Mesodermal cell (in vitro differentiated cells): ENCODE measurements around the gene PLEKHM2.
"Not testable (repeated sequence)": the region's sequence is repeated elsewhere in the genome, so short reads cannot be mapped to it uniquely, and the experiment has no call there.

Experiments used
- H3K27ac ChIP-seq: 2 replicates; pipeline ENCODE4 v1.7.0; 2013; ENCODE audit warnings: mild to moderate bottlenecking, low read depth, low read length, moderate library complexity; ENCODE audit not compliant: severe bottlenecking
- H3K36me3 ChIP-seq: 2 replicates; pipeline ENCODE4 v1.7.1; 2013; ENCODE audit warnings: mild to moderate bottlenecking, low read length, moderate library complexity; ENCODE audit not compliant: control insufficient read depth, insufficient read depth
- H3K4me1 ChIP-seq: one replicate; pipeline ENCODE4 v1.7.1; 2013; ENCODE audit warnings: mild to moderate bottlenecking, low read length; ENCODE audit not compliant: insufficient read depth, control insufficient read depth, poor library complexity, severe bottlenecking
- H3K4me3 ChIP-seq: 2 replicates; pipeline ENCODE4 v1.7.0; 2013; ENCODE audit warnings: low read length, control low read depth, mild to moderate bottlenecking; ENCODE audit not compliant: insufficient read depth, poor library complexity, severe bottlenecking; ENCODE audit errors: extremely low read depth
- H3K9me3 ChIP-seq: 2 replicates; pipeline ENCODE4 v1.7.1; 2013; ENCODE audit warnings: mild to moderate bottlenecking, low read length, moderate library complexity; ENCODE audit not compliant: control insufficient read depth
- WGBS, 2 experiments: methylation state at CpG; one replicate each; pipeline ENCODE4 v1.1.5; 2013; ENCODE audit warnings: missing lambda C conversion rate in 2 of 2; ENCODE audit not compliant: insufficient coverage in 2 of 2; 5-methylcytosine and 5-hydroxymethylcytosine counted together

PLEKHM2 gene

DNA sequence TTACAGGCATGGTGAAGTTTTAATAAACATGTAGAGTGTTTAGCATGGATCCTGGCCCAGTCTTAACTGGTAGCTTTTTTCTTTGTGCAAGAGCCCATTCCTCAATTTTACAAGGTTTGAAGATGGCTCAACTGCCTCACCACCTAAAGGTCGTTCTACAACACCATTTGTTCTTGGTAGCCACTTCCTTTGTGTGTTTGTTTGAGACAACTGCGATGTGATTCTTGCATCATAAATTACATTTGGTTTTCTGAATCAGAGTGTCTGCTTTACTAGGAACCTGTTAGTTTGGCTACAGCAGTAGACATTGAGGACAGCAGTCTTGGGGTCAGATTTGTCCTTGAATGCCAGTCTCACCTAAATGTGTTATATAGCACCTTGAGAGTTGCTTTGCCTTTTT, 3.3 kb downstream of the PLEKHM2 start:
- H3K4me1 ChIP-seq: peaks cover 5% of the 10 kb centered on the region
- no peak overlapping the region for H3K4me3 ChIP-seq
- H3K9me3 ChIP-seq: no peaks in the 10 kb centered on the region
- H3K36me3 ChIP-seq: peaks cover 40% of the 10 kb centered on the region
- H3K27ac ChIP-seq: no peak overlapping the region
- WGBS, 2 experiments: 100% methylated on average over 1 of the region's 2 CpGs

DNA sequence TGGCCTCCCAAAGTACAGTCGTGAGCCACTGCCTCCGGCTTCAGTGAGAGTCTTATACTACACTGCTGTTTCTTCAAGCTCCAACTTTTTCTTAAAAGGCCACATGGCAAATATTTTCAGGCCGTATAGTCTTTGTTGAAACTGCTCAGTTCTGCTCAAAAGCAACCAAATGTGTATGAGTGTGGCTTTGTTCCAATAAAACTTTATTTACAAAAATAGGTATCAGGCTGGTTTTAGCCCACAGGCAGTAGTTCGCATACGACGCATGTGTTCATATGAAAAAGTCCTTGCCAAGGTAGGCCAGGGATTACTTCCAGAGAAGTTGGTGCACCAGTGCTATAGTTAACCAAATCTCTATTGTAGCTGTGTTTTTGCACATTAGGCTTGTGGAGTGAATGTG, 6.2 kb downstream of the PLEKHM2 start:
- Histone ChIP-seq H3K4me3 (no peak overlapping the region), H3K27ac (no peak overlapping the region)
- WGBS, 2 experiments: 83 to 100% methylated on average over 1 to 5 of the region's 6 CpGs

DNA sequence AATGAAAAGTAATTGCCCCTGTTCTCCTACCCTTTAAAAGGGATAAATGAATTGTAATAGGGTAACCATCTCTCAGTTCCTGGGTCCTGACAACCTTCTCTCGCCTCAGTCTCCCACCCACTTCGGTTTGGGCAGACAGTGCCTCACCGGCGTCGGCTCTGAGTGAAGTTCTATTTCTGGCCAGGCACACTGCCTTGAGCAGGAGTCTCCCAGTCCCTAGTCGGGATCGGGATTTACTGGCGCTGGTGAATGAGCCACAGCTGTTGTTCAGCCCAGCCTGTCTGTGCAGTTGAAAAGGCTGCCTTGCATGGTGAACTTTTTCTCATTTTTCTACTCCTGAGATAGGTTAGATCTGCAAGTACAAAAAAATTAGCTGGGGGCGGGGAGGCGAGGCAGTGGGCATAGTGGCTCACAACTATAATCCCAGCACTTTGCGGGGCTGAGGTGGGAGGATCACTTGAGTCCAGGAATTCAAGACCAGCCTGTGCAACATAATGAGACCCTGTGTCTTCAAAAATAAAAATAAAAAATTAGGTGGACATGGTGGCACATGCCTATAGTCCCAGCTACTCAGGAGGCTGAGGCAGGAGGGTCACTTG, 7.4 kb downstream of the PLEKHM2 start:
- H3K9me3 ChIP-seq: no peaks in the 10 kb centered on the region
- H3K4me3 ChIP-seq: no peak overlapping the region
- no peak overlapping the region for H3K27ac ChIP-seq
- 97 to 99% methylated on average over 10 to 11 of the region's 11 CpGs for WGBS, 2 experiments
- peaks cover 63% of the 10 kb centered on the region for H3K36me3 ChIP-seq
- H3K4me1 ChIP-seq: no peaks in the 10 kb centered on the region

More for the DNA sequence above, 6.2 kb downstream of the PLEKHM2 start:
- H3K4me1 ChIP-seq: no peaks in the 10 kb centered on the region
- H3K9me3 ChIP-seq: no peaks in the 10 kb centered on the region
- peaks cover 54% of the 10 kb centered on the region for H3K36me3 ChIP-seq

DNA sequence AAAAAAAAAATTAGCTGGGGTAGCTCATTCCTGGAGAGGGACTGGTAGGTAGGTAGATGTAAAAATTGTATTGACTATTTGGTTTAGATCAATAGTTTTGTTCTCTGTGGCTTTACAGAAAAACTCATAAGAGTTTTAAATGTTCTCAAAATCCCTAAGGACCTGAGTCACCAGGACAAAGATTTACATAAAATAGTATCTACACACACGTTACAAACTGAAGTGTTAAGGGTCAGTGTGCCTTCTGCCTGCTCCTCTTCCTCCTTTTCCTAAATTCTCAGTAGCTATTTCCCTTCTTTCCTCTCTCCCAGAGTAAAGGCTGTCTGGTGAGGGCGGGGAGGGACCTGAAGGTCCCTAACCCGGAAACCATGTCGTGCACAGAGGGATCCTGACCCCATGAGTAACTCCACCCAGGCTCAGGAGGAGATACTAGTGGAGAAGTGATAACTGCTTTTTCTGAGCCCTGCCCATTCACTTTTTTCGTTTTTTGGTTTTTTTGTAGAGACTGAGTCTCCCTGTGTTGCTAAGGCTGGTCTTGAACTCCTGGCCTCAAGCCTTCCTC, 8.1 kb downstream of the PLEKHM2 start:
- H3K9me3 ChIP-seq: no peaks in the 10 kb centered on the region
- 86 to 92% methylated on average over 3 to 5 of the region's 5 CpGs for WGBS, 2 experiments
- peaks cover 68% of the 10 kb centered on the region for H3K36me3 ChIP-seq
- no peak overlapping the region for H3K27ac ChIP-seq
- no peaks in the 10 kb centered on the region for H3K4me1 ChIP-seq
- no peak overlapping the region for H3K4me3 ChIP-seq

DNA sequence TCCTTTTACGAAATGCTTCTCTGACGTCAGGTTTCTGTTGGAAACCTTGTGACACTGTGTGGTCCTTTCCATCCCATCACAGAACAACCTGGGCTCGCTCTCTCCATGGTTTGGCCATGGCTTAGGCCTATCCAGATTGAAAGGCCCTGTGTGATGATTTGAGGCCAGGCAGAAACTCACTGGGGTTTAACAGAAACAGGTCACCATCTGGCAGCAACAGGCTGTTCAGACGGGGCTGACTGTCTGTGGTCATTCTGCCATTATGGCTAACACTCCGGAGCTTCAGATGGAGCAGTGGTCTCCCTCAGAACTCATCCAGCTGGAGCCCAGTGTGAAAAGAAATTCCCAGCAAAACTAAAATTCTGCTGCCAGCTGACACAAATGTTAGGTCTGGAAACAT, 9.3 kb downstream of the PLEKHM2 start:
- Histone ChIP-seq H3K27ac (no peak overlapping the region), H3K36me3 (peaks cover 68% of the 10 kb centered on the region), H3K9me3 (no peaks in the 10 kb centered on the region), H3K4me3 (no peak overlapping the region), H3K4me1 (no peaks in the 10 kb centered on the region)
- 94 to 98% methylated on average over 4 of the region's 5 CpGs for WGBS, 2 experiments

DNA sequence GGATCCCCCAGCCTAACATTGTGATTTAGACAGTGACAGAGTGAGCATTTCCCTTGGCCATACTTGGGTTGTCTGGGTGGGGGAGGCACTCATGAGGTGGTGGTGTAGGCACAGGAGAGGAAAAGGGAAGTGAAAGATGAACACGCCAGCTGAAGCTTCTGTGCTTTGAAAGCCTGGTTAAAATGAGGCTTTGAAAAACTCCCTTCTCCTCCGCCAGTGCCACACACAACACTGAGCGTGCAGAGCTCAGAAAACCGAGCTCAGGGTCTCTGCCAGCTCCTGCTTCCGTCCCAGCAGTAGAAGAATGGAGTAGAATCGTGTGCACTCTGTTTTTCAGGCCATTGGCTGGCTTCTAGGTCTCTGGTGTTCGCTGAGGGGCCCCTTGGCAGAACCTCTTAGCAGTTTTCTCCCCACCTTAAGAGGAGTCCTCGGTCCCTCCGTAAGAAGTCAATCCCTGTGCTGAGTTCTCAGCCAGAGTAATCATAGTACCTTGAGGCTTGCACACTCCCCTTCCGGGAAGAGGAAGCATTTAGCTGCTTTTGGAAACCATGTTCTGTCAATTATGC, 12.9 kb downstream of the PLEKHM2 start:
- H3K27ac ChIP-seq: peak overlapping the region; percentile 10
- no peak overlapping the region for H3K4me3 ChIP-seq
- peaks cover 56% of the 10 kb centered on the region for H3K36me3 ChIP-seq
- H3K9me3 ChIP-seq: no peaks in the 10 kb centered on the region
- H3K4me1 ChIP-seq: no peaks in the 10 kb centered on the region
- WGBS, 2 experiments: 95 to 97% methylated on average over 7 to 10 of the region's 10 CpGs

DNA sequence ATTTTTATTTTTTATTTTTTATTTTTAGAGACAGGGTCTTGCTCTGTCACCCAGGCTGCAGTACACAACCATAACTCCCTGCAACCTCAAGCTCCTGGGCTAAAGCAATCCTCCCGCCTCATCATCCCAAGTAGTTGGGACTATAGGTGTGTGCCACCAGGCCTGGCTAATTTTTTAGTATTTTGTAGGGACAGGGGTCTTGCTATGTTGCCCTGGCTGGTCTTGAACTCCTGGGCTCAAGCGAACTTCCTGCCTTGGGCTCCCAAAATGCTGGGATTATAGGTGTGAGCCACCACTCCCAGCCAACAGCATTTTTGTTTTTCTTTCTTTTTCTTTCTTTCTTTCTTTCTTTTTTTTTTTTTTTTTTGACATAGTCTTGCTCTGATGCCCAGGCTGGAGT, 14.1 kb downstream of the PLEKHM2 start:
- Histone ChIP-seq H3K4me1 (no peaks in the 10 kb centered on the region), H3K27ac (no peak overlapping the region), H3K9me3 (no peaks in the 10 kb centered on the region), H3K4me3 (no peak overlapping the region), H3K36me3 (peaks cover 52% of the 10 kb centered on the region)
- WGBS, 2 experiments: 92 to 100% methylated on average over 1 of the region's 2 CpGs

DNA sequence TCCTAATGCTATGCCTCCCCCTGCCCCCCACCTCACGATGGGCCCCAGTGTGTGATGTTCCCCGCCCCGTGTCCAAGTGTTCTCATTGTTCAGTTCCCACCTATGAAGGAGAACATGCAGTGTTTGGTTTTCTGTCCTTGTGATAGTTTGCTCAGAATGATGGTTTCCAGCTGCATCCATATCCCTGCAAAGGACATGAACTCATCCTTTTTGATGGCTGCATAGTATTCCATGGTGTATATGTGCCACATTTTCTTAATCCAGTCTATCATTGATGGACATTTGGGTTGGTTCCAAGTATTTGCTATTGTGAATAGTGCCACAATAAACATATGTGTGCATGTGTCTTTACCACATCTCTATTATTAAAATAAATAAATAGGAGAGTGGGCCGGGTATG, 15.2 kb downstream of the PLEKHM2 start:
- H3K9me3 ChIP-seq, H3K4me3 ChIP-seq, H3K27ac ChIP-seq, H3K4me1 ChIP-seq: not testable (repeated sequence)
- H3K36me3 ChIP-seq: peaks cover 44% of the 10 kb centered on the region
- no CpG with 5 or more reads among the region's 4 CpGs for WGBS, 2 experiments

DNA sequence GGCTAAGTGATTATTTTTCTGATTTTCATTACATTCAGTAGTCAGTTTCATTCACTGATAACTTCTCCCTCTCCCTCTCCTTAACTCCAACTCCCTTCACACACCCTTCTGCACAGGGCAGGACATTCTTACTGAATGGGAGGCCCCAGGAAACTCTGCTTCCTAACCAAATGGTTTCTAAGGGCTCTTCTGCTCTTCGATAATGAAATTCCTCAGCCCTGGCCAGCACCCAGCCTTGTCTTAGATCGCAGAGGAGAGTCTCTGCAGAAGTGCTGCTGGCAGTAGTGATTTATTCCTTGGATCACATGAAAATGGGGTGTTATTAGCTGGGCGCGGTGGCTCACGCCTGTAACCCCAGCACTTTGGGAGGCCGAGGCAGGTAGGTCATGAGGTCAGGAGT, 16.4 kb downstream of the PLEKHM2 start:
- Histone ChIP-seq H3K4me3 (no peak overlapping the region), H3K36me3 (peaks cover 49% of the 10 kb centered on the region), H3K27ac (peak overlapping the region; percentile 18), H3K9me3 (no peaks in the 10 kb centered on the region), H3K4me1 (peaks cover 4% of the 10 kb centered on the region)
- WGBS, 2 experiments: 100% methylated on average over 6 of the region's 6 CpGs

DNA sequence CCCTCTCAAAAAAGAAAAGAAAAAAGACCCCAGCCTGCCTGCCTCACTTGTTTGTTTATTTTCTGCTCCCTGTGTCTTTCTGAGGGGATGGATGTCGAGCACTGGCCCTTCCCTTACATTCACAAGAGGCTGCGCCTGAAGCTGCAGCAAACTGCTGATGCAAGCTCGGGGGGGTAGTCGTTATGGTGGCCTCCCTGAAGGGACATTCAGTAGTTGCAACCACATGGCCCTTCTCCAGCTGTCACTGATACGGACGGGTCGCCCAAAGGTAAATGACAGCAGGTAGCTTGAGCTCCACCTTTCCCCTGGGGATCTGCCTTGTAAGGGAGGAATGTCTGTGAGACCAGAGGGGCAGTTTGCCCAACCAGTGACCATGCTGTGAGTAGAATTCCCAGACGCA, 17.7 kb downstream of the PLEKHM2 start:
- H3K27ac ChIP-seq: no peak overlapping the region
- H3K4me1 ChIP-seq: peaks cover 4% of the 10 kb centered on the region
- H3K9me3 ChIP-seq: no peaks in the 10 kb centered on the region
- no peak overlapping the region for H3K4me3 ChIP-seq
- WGBS, 2 experiments: 91 to 92% methylated on average over 7 to 8 of the region's 8 CpGs
- peaks cover 49% of the 10 kb centered on the region for H3K36me3 ChIP-seq
